Keratinocyte (primary cell): ENCODE results near the gene ORMDL2.

Source experiments
- EZH2 ChIP-seq: IDR thresholded peaks from one replicate; pipeline ENCODE4 v1.6.1; 2012; ENCODE audit warnings: inconsistent platforms, mild to moderate bottlenecking, low read length, moderate library complexity
- TF ChIP-seq, protein P1 (sequence below), 3 experiments: IDR thresholded peaks in 1 of 3; conservative IDR thresholded peaks in 1 of 3; optimal IDR thresholded peaks in 1 of 3; 2 replicates in 2 of 3; 3 replicates in 1 of 3; pipeline versions ENCODE3 to v1.5.1; 2011; ENCODE audit warnings: low read length in 3 of 3, mild to moderate bottlenecking in 3 of 3, moderate library complexity in 2 of 3, control low read depth in 1 of 3, inconsistent platforms in 1 of 3; ENCODE audit not compliant: insufficient read depth in 2 of 3; ENCODE audit errors: extremely low read depth in 1 of 3

DNA sequence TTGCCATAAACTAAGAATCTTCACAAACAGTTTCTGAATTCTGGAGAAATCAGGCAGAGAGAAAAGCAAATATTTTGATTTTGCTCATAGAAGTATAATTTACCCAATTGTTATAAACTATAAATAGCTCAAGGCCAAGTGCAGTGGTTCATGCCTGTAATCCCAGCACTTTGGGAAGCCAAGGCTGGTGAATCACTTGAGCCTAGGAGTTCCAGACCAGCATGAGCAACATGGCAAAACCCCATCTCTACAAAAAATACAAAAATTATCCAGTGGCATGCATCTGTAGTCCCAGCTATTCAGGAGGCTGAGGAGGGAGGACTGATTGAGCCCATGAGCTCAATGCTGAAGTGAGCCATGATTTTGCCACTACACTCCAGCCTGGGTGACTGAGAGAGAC lies 44.4 kb downstream of the ORMDL2 start:
- TF ChIP-seq, protein P1, sequence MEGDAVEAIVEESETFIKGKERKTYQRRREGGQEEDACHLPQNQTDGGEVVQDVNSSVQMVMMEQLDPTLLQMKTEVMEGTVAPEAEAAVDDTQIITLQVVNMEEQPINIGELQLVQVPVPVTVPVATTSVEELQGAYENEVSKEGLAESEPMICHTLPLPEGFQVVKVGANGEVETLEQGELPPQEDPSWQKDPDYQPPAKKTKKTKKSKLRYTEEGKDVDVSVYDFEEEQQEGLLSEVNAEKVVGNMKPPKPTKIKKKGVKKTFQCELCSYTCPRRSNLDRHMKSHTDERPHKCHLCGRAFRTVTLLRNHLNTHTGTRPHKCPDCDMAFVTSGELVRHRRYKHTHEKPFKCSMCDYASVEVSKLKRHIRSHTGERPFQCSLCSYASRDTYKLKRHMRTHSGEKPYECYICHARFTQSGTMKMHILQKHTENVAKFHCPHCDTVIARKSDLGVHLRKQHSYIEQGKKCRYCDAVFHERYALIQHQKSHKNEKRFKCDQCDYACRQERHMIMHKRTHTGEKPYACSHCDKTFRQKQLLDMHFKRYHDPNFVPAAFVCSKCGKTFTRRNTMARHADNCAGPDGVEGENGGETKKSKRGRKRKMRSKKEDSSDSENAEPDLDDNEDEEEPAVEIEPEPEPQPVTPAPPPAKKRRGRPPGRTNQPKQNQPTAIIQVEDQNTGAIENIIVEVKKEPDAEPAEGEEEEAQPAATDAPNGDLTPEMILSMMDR (optimal IDR thresholded peaks at IDR 0.05 in 1 of 3, IDR thresholded peaks at IDR 0.05 in 1 of 3, conservative IDR thresholded peaks at IDR 0.05 in 1 of 3; ENCODE audit: extremely low read depth in 1 of 3, insufficient read depth in 2 of 3, low read length in 3 of 3), result no peak
- TF ChIP-seq EZH2, result no peak
